Upper lobe of left lung (tissue), 4 donors: ENCODE data around the gene PRICKLE2.

Source experiments
- EP300 ChIP-seq, 4 donors: sonication (generic); formaldehyde crosslinking; IDR thresholded peaks; one replicate each; pipeline ENCODE4 v1.5.1; 2017; ENCODE audit warnings: antibody characterized with exemption in 4 of 4, control low read depth in 2 of 4
- POLR2A ChIP-seq, 4 donors: fragments of 450-650 bp; IDR thresholded peaks; one replicate each; pipeline ENCODE4 v1.5.1; 2016 to 2017; ENCODE audit warnings: antibody characterized with exemption in 4 of 4, mild to moderate bottlenecking in 2 of 4

DNA sequence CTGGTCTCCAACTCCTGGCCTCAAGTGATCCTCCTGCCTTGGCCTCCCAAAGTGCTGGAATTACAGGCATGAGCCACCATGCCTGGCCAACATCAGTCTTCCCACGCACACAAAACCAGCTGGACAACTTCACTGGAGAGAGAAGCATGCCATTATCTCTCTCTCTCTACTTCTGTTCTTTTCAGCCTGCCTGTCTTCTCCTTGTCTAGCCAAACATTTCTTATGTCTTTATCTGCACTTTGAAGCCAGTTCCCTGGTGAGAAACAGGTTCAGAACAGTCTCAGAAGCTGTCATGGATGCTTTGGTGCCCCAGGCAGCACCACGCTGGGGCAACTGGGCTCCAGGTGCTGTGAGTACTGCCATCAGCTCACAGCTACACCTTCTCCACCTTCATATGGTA, 79.8 kb downstream of the PRICKLE2 start:
- TF ChIP-seq POLR2A (IDR thresholded peaks at IDR 0.05) = no peak
- TF ChIP-seq EP300 (IDR thresholded peaks at IDR 0.05) = no peak
